HG03039 (cell line): ENCODE data around the gene PRKAR1B.
"Not testable (repeated sequence)": the region's sequence is repeated elsewhere in the genome, so short reads cannot be mapped to it uniquely, and the experiment has no call there.

Experiments used
- ATAC-seq: cut with Tn5 transposase; IDR thresholded peaks from one replicate; pipeline ENCODE4 v1.9.1; 2021; ENCODE audit warnings: mild to moderate bottlenecking, moderate library complexity; ENCODE audit not compliant: unreplicated experiment

Gene PRKAR1B

GRCh38 chr7:563629-564170, 163.4 kb downstream of the PRKAR1B start:
- no peak for ATAC-seq

- ATAC-seq, result no peak
These were observed 164.1 kb downstream of the PRKAR1B start for GRCh38 chr7:562789-563628.

- ATAC-seq, result no peak
These were observed 164.8 kb downstream of the PRKAR1B start for GRCh38 chr7:562374-562675.

- ATAC-seq, result no peak
These were observed 165.3 kb downstream of the PRKAR1B start for GRCh38 chr7:561631-562373.

- ATAC-seq, result no peak
These were observed 166.0 kb downstream of the PRKAR1B start for GRCh38 chr7:560966-561630.

GRCh38 chr7:559396-559705, 167.7 kb downstream of the PRKAR1B start:
- ATAC-seq, result no peak

- no peak for ATAC-seq
These were observed 169.6 kb downstream of the PRKAR1B start for GRCh38 chr7:557558-557881.

GRCh38 chr7:556837-557557, 170.1 kb downstream of the PRKAR1B start:
- no peak for ATAC-seq

GRCh38 chr7:556291-556826, 170.7 kb downstream of the PRKAR1B start:
- ATAC-seq, result no peak

GRCh38 chr7:555551-556160, 171.4 kb downstream of the PRKAR1B start:
- ATAC-seq, result no peak

GRCh38 chr7:553636-554111, 173.4 kb downstream of the PRKAR1B start:
- ATAC-seq, result no peak

GRCh38 chr7:552868-553635, 174.0 kb downstream of the PRKAR1B start:
- ATAC-seq, result no peak

- not testable (repeated sequence) for ATAC-seq
These were observed 174.8 kb downstream of the PRKAR1B start for GRCh38 chr7:552151-552867.

GRCh38 chr7:551615-551970, 175.5 kb downstream of the PRKAR1B start:
- not testable (repeated sequence) for ATAC-seq

- ATAC-seq, result no peak
These were observed 176.0 kb downstream of the PRKAR1B start for GRCh38 chr7:550881-551614.

- ATAC-seq, result no peak
These were observed 177.0 kb downstream of the PRKAR1B start for GRCh38 chr7:549891-550625.

- no peak for ATAC-seq
These were observed 177.8 kb downstream of the PRKAR1B start for GRCh38 chr7:549066-549890.
